DMS153 treated with DMSO at 0.1 percent for 48 hours (cell line): ENCODE measurements around the gene STXBP1.
A peak's percentile ranks its signal among the peaks of the same experiment; 100 is the strongest.
"Not testable (repeated sequence)": the region's sequence is repeated elsewhere in the genome, so short reads cannot be mapped to it uniquely, and the experiment has no call there.

Experiments used
- DNase-seq: peaks from one replicate; lab custom pipeline; 2025; ENCODE audit not compliant: unreplicated experiment; lab: John Stamatoyannopoulos, UW

The STXBP1 gene

GRCh38 chr9:127613583-127613954 lies 1.5 kb downstream of the STXBP1 start:
- DNase-seq, result no peak

GRCh38 chr9:127614961-127615360 lies 2.9 kb downstream of the STXBP1 start:
- no peak for DNase-seq

GRCh38 chr9:127621339-127621970 lies 9.4 kb downstream of the STXBP1 start:
- DNase-seq, result not testable (repeated sequence)

- DNase-seq, result peak; percentile 20
Measured at GRCh38 chr9:127626752-127627493, 14.8 kb downstream of the STXBP1 start.

- no peak for DNase-seq
Measured at GRCh38 chr9:127627494-127627855, 15.4 kb downstream of the STXBP1 start.

GRCh38 chr9:127628758-127629467 lies 16.8 kb downstream of the STXBP1 start:
- no peak for DNase-seq

GRCh38 chr9:127629468-127630081 lies 17.5 kb downstream of the STXBP1 start:
- no peak for DNase-seq

- no peak for DNase-seq
Measured at GRCh38 chr9:127633216-127633862, 21.3 kb downstream of the STXBP1 start.

GRCh38 chr9:127634021-127634420 lies 21.9 kb downstream of the STXBP1 start:
- DNase-seq, result no peak

GRCh38 chr9:127634698-127635097 lies 22.6 kb downstream of the STXBP1 start:
- no peak for DNase-seq

GRCh38 chr9:127635201-127635735 lies 23.2 kb downstream of the STXBP1 start:
- DNase-seq, result no peak

- DNase-seq, result peak; percentile 62
Measured at GRCh38 chr9:127637322-127637847, 25.3 kb downstream of the STXBP1 start.

GRCh38 chr9:127640908-127641545 lies 28.9 kb downstream of the STXBP1 start:
- DNase-seq, result no peak

GRCh38 chr9:127642082-127642740 lies 30.1 kb downstream of the STXBP1 start:
- DNase-seq, result no peak

GRCh38 chr9:127644146-127644827 lies 32.2 kb downstream of the STXBP1 start:
- DNase-seq, result no peak

GRCh38 chr9:127644943-127645342 lies 32.9 kb downstream of the STXBP1 start:
- no peak for DNase-seq

GRCh38 chr9:127647451-127647850 lies 35.4 kb downstream of the STXBP1 start:
- DNase-seq, result no peak

- no peak for DNase-seq
Measured at GRCh38 chr9:127650518-127650917, 38.4 kb downstream of the STXBP1 start.
